GM19467 (cell line): ENCODE data around the gene CAMK1D.
"Not testable (repeated sequence)": the region's sequence is repeated elsewhere in the genome, so short reads cannot be mapped to it uniquely, and the experiment has no call there.

ENCODE experiments used
- ATAC-seq: cut with Tn5 transposase; IDR thresholded peaks from one replicate; pipeline ENCODE4 v1.9.1; 2021; ENCODE audit warnings: mild to moderate bottlenecking, moderate library complexity; ENCODE audit not compliant: unreplicated experiment

The CAMK1D gene

DNA sequence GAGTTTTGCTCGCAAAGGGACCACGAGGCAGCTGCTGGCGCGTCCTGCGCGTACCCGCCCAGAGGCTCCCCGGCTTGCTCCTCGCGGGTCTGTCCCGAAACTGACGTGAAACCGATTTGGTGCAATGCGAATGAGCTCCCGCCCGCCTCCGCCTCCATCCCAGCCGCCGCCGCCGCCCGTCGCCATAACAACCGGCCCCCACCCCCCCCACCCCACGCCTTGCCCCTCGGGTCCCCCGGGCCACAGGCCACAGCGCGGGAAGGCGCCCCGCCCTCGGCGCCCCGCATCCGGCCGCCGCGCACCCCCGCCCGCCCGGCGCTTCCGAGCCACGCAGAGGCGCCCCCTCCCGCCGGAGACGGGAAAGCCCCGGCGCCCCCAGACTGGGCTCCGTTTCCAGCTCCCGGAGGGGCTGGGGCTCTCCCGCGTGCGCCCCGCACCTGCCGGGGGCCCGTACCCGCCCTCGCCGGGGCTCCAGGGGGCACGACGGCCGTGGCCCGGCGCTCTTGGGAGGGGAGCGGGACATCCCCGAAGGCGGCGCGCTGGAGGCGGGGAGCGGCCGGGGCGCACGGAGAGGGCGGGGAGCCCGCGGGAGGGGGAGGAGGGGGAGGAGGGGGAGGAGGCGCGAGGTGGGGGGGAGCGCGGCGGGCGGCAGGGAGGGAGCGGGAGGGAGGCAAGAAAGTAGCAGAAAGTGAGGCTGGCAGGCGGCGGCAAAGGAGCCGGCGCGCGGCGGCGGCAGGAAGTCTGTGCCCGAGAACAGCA is at the start of gene CAMK1D:
TSS of gene CAMK1D (plus strand) at position 678 of the 759 bp plus-strand sequence.
- ATAC-seq = peak; percentile 39

DNA sequence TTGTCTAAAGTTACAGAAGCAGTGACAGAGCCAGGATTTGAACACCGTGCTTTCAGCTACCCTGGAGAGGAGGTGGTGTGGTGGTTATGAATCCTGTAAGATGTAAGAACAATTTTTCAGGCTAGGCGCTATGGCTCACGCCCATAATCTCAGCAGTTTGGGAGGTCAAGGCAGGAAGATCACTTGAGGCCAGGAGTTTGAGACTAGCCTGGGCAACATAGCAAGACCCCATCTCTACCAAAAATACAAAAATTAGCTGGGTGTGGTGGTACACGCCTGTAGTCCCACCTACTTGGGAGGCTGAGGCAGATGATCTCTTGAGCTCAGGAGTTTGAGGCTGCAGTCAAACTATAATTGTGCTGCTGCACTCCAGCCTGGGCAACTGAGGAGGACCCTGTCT is 48.3 kb upstream of the CAMK1D start:
- not testable (repeated sequence) for ATAC-seq

DNA sequence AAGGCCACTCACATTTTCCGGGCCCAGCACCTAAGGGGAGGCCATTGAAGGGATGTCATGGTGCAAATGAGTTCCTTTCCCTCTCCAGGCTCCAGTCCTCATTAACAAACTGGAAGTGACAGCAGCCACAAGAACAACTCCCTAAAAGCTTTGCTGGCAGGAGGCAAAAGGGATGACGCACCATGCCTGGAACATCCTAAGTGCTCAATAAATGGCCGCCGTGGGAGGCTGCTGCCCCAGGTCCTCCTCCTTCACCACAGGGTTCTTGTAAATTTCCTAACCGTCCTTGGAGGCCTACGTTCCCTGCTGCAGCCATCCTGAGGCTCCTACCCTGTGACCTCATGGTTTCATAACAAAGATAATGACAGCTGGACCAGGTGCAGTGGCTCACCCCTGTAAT is 41.3 kb upstream of the CAMK1D start:
- ATAC-seq = no peak

DNA sequence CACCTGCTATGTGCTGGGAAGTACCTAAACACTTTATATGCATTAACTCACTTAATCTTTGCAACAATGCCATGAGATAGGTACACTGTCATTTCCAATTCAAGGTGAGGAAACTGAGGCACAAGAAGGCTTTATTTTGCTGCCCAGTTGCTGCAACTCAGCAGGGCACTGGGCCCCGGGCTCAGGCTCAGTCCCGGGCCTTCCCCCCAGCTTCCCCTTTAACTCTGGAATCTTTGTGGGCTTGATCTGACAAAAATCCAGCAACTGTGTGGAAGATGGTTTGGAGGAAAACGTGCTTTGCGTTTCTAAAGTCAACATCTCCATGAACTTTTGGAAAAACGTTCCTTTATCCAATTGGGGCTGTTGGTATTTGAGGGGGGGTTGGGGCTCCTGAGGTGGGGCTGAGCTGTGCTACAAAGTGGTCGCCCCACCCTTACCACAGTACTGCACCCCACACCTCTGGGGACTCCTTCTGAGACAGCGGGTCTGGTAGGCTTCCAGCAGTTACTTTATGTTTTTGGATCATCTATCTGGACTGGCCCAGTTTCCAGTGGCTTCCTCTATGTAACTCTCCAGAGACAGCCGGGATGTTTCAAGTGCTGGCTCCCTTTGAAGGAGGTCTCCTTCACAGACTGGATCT is 40.5 kb upstream of the CAMK1D start:
- ATAC-seq = no peak

DNA sequence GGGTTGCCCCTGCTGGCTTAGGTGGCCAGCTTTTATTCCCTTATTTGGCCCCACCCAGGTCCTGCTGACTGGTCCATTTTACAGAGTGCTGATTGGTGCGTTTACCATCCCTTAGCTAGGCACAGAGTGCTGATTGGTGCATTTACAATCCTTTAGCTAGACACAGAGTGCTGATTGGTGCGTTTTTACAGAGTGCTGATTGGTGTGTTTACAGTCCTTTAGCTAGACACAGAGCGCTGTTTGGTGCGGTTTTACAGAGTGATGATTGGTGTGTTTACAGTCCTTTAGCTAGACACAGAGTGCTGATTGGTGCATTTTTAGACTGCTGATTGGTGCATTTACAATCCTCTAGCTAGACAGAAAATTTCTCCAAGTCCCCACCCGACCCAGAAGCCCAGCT is 39.6 kb upstream of the CAMK1D start:
- not testable (repeated sequence) for ATAC-seq

DNA sequence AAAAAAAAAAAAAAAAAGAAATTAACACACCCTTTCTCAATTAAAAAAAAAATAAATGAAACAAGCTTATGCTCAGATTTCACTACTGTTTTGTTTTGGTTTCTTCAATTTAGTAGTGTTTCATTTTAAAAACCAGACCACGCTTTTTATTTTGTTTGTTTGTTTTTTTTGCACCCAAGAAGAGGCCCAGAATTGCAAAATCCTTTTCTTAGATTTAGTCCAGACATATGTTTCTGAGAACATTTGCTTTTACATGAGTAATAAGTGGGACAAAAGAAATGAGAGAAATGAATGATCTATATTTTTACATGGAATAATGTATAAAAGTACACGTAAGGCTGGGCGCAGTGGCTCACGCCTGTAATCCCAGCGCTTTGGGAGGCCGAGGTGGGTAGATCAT is 34.5 kb upstream of the CAMK1D start:
- ATAC-seq = no peak

DNA sequence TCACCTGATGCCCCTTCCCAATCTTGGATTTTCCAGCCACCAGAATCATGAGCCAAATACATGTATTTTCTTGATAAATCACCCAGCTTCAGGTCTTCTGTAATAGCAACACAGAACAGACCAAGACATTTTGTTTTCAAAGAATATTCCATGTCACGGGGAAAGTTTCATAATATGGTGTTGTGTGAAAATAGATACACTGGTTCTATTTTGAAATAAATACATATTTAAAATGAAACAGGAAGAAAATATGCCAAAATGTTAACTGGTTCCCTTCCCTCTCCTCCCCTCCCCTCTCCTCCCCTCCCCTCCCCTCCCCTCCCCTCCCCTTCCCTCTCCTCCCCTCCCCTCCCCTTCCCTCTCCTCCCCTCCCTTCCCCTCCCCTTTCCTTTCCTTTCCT is 30.3 kb upstream of the CAMK1D start:
- no peak for ATAC-seq

DNA sequence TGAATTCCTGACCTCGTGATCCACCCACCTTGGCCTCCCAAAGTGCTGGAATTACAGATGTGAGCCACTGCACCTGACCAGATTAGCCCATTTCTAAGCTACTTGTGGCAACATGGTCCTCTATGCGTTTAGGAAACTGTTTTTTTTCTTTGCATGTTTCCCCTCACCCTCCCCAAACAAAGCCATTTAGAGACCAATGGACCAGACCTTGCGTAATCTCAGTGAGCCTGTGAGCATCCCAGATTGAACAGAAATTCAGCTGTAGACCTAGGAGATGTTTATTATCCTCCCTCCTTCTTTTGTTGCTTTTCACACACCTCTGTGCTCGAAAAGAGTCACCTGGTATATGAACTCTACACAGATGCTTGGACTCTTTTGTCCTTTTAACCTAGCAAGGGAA is 28.5 kb upstream of the CAMK1D start:
- no peak for ATAC-seq

DNA sequence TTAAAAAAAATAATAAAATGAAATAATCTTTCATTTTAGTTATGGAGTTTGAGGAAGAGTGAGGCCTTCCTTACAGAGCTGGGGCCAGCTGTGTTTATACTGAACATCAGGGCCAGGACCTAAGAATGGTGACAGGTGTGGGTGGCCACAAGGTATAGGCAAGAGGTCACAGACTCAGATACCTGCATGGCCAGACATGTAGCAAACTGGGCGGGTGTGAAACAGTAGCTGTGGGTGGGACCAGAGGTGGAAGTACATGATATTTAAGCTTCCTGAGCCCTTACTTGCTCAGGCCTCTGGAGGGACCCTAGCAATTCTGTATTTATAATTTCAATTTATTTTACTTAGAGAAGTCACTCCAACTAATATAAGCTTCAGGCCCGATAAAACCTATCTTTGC is 27.7 kb upstream of the CAMK1D start:
- ATAC-seq = no peak

DNA sequence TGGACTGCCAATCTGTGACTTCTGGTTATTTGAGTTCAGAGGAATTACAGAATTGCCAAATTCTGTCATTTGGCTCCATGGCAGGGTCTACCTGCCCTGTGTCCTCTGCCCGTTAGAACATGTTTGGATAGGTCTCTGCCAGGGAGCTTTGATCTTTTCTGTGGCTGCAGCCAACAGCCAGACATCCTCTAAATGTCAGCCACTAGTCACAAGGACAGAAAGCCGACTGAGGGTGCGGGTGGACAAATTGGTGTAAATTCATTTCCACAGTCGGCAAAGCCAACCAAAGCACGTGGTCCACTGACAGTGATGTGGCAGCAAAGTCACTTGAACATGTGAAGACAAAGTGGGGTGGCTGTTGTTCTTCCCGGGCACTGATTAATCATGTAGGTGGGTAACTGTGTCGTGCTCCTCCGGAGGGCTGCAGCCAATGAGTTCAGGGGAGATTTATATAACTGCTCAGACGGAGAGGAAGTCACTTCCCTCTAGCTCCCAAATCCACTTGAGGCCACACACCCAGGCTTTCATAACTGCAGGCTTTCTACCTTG is 26.7 kb upstream of the CAMK1D start:
- ATAC-seq = no peak

DNA sequence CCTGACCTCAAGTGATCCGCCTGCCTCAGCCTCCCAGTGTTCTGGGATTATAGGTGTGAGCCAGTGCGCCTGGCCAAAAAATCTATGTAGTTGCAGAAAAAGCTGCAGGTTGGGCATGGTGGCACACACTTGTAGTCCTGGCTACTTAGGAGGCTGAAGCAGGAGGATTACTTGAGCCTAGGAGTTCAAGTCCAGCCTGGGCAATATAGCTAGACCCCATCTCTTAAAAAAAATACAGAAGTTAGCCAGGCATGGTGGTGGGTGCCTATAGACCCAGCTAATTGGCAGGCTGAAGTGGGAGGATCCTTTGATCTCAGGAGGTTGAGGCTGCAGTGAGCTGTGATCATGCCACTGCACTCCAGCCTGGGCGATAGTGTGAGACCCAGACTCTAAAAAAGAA is 24.8 kb upstream of the CAMK1D start:
- no peak for ATAC-seq

DNA sequence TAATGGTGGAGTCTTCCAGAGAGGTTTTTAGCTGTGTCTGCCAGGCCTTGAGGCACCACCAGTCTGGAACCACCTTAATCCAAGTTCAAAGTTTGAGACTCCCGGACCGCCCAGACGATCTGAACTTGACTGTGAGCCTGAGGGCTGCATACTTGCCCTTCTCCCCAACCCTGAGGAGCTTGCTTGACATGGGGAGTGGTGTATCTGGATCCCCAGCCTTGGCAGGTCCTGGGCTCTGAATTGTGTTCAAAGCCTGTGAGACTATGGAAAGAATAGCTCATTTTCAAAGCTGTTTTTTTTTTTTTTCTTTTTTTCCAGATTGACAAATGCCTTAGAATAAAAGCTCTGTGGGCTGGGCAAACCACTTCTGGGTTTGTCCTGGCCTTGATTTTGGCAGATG is 22.3 kb upstream of the CAMK1D start:
- ATAC-seq = no peak

DNA sequence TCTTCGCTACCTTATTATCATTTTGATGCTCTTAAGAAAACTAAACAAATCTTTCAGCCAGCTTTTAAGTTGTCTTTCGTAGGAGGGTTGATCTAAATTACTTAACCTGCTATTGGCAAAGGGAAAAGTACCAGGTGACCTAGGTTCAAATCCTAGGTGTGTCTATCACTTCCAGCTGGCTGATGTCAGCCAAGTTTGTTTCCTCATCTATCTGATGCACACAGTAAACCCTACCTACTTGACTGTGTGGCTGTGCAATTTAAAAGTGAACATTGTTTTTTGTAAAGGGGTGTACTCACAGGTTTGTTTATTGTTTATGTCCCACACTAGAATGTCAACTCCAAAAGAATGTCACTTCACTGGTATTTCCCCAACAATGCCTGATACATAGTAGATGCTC is 21.9 kb upstream of the CAMK1D start:
- no peak for ATAC-seq

DNA sequence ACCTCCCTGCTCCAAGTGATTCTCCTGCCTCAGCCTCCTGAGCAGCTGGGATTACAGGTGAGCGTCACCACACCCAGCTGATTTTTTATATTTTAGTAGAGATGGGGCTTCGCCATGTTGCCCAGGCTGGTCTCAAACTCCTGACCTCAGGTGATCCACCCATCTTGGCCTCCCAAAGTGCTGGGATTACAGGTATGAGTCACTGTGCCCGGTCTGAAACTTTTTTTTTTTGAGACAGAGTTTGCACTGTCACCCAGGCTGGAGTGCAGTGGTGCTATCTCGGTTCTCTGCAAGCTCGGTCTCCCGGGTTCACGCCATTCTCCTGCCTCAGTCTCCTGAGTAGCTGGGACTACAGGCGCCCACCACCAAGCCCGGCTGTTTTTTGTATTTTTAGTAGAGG is 21.0 kb upstream of the CAMK1D start:
- not testable (repeated sequence) for ATAC-seq

DNA sequence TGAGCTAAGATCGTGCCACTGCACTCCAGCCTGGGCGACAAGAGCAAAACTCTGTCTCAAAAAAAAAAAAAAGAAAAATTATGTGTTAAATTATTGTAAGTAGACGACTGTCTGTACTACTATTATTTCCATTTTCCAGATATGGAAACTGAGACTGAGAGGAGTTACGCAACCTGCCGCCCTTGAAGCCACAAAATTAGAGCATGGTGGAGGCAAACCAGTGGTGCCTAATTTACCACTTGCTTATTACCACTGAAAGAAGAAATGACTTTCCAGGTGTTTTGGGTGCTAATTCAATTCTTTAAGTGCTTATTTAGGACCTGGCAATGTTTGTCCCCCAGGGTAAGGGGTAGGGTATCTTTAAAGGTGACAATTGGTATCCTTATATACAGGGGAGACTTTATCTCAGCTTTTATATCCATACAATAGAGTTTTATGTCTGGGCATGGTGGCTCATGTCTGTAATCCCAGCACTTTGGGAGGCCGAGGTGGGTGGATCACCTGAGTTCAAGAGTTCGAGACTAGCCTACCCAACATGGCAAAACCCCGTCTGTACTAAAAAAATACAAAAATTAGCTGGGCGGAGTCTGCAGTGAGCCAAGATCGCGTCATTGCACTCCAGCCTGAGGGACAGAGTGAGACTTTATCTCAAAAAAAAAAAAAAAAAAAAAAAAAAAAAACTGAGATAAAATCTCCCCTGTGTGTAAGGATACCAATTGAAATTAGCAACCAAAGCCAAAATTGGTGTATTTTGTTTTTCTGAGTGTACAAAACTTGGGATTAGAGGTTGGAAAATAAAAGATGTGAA is 16.6 kb upstream of the CAMK1D start:
- no peak for ATAC-seq

DNA sequence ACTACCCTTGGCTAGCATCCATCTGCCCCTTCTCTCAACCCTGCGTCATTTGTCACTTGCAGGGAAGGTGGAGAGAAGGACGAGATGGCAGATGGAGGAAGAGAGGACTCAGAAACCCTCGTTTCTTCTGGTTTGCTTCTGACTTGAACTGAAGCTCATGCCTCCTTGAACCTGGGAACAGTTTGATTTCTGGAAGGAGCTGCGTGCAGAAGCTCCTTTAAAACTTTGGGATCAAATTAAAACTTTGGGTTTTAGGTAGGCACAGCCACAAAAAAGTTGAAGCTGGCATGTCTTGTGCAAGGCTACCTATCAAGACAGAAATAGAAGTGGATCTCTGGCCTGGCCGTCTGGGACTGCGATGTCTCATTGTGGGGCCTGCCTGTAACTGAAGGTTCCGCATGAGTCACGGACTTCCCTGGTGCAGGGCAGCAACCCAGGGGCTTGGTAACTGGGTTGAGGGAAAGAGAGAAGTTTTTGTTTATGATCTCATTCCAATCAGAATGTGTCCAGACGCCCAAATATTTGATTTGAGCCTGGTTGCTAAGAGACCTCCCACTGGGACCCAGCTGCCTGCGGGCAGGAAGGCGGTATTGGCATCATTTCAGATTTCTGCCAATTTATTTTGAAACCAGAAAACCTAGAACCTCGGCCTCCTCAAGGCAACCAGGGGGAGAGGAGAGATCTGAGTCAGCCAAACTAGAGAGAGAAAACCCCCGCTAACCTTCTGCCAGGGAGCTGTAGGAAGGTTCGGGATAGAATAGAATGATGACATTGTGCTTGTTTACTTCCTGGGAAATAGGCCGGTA is 15.8 kb upstream of the CAMK1D start:
- ATAC-seq = no peak

DNA sequence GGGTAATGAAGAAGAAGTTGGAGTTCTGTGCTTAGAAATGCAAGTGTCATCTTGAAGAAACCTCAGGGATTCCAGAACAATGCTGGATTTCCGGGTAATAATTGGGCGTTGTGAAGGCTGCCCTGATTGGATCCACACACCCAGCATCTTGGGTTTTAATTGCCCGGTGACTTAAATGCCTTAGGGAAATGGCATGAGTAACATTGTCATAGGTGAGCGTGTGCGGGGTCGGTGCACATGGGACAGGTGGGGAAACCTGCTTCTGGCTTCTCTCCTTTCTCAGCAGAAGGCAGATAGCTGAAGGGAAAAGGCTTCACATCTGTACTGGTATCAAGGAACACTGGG is 15.2 kb upstream of the CAMK1D start:
- ATAC-seq = no peak

DNA sequence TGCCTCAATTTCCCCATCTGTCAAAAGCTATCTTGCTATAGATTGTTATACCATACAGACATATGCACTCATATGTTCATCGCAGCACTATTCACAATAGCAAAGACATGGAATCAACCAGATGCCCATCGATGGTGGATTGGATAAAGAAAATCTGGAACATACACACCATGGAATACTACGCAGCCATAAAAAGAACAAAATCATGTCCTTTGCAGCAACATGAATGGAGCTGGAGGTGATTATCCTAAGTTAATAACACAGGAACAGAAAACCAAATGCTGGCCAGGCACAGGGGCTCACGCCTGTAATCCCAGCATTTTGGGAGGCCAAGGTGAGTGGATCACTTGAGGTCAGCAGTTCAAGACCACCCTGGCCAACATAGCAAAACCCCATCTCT is 14.2 kb upstream of the CAMK1D start:
- ATAC-seq = not testable (repeated sequence)

DNA sequence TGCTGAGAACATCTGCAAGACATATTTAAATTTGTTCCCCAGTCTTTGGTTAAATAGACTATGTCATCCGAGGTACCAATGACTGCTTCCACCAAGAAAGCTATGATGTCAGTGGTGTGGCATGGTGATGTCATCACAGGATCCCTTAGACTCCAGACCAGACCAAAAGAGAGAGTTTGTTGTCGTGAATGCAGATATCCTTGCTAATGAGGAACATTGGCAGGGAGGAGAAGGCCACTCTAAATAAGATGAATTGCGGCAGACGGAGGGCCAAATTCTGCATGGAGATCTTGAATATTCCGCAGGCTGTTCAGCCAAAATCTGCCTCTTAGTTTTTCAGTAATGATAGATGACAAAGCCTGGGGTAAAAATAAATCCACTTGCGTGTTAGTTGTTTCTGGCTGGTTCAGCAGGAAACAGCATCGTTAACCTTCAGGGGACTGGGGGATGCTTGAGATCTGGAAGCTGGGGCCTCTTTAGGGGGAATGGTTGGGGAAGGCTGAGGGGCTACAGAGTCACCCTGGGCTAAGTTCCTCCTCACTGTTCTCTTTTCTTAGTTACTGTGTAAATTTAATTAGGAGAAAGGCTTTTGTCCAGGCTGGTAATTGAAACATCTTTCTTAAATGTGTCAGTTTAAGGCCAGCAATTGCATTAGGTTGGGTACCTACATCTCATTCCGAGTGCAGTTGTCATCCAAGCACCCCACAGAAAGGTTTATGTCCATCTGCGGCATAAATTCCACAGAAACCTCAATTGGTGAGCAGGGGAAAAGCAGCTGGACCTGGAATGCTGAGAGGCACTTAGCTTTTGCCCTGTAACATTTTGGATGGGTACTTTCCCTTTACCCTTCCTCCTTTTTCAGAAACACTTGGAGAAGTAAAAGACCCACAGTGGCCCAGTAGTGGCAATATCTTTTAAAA is 11.6 kb upstream of the CAMK1D start:
- no peak for ATAC-seq

DNA sequence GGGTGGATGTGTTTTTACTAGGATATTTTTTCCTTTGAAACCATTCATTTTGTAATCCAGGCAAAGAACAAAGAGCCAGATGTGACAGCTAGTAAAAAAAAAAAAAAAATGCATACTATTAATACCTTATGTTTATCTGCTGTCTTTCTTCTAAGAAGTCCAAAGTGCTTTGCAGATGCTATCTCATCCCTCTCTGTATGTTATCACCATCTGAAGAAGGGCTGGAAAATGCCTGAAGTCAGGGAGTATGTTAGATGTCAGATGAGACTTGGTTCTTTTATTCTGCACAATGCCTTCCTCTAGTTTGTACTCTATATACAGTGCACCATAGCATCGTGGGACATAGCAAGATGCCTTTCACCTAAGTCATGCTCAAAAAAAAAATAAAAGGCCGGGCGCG is 10.4 kb upstream of the CAMK1D start:
- ATAC-seq = no peak
